Aorta (tissue), 5 donors: ENCODE measurements around the gene MYOT. TPM values are rescaled to one million over a fixed set of nuclear protein-coding genes. Genes with fewer than 3 reads are reported as not detected.

Source experiments
- ATAC-seq: fragments of 200-7000 bp; cut with Tn5 transposase; one replicate; pipeline ENCODE4 v1.9.1; 2022; ENCODE audit warnings: moderate library complexity; ENCODE audit not compliant: low FRiP score
- DNase-seq, 2 donors: peaks; one replicate each; pipeline ENCODE4 v3.0.0-alpha.2; 2020
- H3K27ac ChIP-seq, 2 donors: one replicate each; pipeline ENCODE4 v1.5.1; 2013; ENCODE audit warnings: low read length in 2 of 2, mild to moderate bottlenecking in 2 of 2, moderate library complexity in 2 of 2, control low read depth in 1 of 2, inconsistent platforms in 1 of 2, low read depth in 1 of 2
- H3K27me3 ChIP-seq, 2 donors: one replicate each; pipeline ENCODE4 v1.6.1; 2013; ENCODE audit warnings: control low read depth in 1 of 2, low read length in 1 of 2, mild to moderate bottlenecking in 1 of 2, moderate library complexity in 1 of 2; ENCODE audit not compliant: insufficient read depth in 2 of 2, control insufficient read depth in 1 of 2
- H3K36me3 ChIP-seq, 2 donors: one replicate each; pipeline ENCODE4 v1.6.1; 2013; ENCODE audit warnings: control low read depth in 1 of 2, low read length in 1 of 2, mild to moderate bottlenecking in 1 of 2; ENCODE audit not compliant: insufficient read depth in 2 of 2, control insufficient read depth in 1 of 2
- H3K4me1 ChIP-seq, 2 donors: one replicate each; pipeline ENCODE4 v1.6.1; 2013; ENCODE audit warnings: low read length in 2 of 2, control low read depth in 1 of 2, mild to moderate bottlenecking in 1 of 2, moderate library complexity in 1 of 2; ENCODE audit not compliant: insufficient read depth in 2 of 2, control insufficient read depth in 1 of 2
- H3K4me3 ChIP-seq, 2 donors: one replicate each; pipeline ENCODE4 v1.5.1; 2013; ENCODE audit warnings: low read length in 2 of 2, control low read depth in 1 of 2, mild to moderate bottlenecking in 1 of 2
- H3K9me3 ChIP-seq: one replicate; pipeline ENCODE4 v1.6.1; 2013; ENCODE audit warnings: mild to moderate bottlenecking, low read length; ENCODE audit not compliant: control insufficient read depth
- WGBS, 2 donors: extraction: QIAGEN DNeasy Blood & Tissue Kit; methylation state at CpG; one replicate each; pipeline ENCODE4 v1.1.7; 2013; 5-methylcytosine and 5-hydroxymethylcytosine counted together
- intact Hi-C, 2 donors: fragments of 100-400 bp; cut with DNase I; formaldehyde crosslinking; loops; one replicate each; pipeline versions ENCODE4 v1.14.2 to v1.15.0; 2022
- polyA plus RNA-seq, 2 donors: library from polyadenylated mRNA; stranded (reverse); fragments of 200-250 nt; gene quantifications; one replicate each; pipeline ENCODE4 v1.2.3, GENCODE V29; 2013
- total RNA-seq, 2 donors: library from RNA; stranded (reverse); fragmentation: NEBNext Ultra II Directional; extraction: Animal tissue kit (Norgen Biotek cat#: 25700); gene quantifications; one replicate each; pipeline ENCODE4 v1.2.1, GENCODE V29; 2021
- donor health status: healthy with polysubstance abuse.
- donor health status: Bipolar disorder and iron deficiency.
- donor health status: DM: no; HTN: no; CAD: no.
- donor health status: DM: no; HTN: no; CAD: no.
- donor health status: DM: yes; HTN: yes; CAD: no.

The MYOT gene
- total and polyA plus RNA-seq, 4 donors = 0.26 to 7.1 (median 5.1) TPM

DNA sequence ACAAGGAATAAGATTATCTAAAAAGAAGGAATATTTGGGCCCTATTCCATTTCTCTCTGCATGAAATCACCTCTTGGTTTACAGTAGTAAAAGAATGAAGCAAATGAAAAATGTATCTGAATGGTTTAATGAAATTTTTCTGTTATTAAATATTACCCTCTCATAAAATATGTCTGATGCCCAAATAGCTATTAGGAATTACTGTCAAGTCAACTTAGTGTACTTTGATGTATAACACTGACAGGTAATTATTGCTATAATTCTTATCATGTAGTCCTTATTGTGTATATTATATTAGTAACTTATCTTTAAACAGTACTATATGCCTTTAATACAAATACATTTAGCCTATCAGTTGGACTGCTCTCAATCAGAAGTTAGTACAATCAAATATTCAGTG is 8.4 kb downstream of the MYOT start:
- Histone ChIP-seq H3K4me3 (no peak overlapping the region), H3K36me3 (no peaks in the 10 kb centered on the region)

DNA sequence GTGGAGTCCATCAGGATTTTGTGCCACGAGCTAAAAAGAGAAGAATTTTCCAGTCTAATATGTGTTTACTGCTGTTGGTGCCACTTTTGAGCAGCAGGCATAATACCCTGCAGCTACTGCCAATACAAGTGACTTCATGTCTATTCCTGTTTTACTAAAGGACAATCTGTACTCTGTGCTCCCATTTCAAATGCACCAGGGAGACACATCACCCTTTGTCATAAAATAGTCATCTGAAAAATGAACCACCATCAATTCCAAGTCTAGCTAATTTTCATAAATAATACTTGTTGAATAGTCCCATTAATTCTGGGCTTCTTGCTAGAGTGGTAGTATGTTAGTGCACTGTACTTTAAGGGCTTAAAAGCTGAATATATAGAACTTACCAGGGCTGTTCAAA is 12.7 kb downstream of the MYOT start:
- H3K27me3 ChIP-seq = no peaks in the 10 kb centered on the region
- no peak for ATAC-seq
- no peak for DNase-seq
- 3 to 7% methylated on average over 1 of the region's 1 CpG for WGBS, 2 donors
- intact Hi-C loops = loop anchor here in 1 of 2 donors (5.0 kb wide), 1 partner anchor 43 kb away; no protein-coding TSS in a partner anchor
- H3K36me3 ChIP-seq = no peaks in the 10 kb centered on the region
- H3K4me1 ChIP-seq = peaks cover 0 to 1% of the 10 kb centered on the region in 2 donors
- H3K27ac ChIP-seq = peak overlapping the region in 1 of 2 donors; percentile 67
- no peaks in the 10 kb centered on the region for H3K9me3 ChIP-seq
- H3K4me3 ChIP-seq = no peak overlapping the region

More for the DNA sequence above, 8.4 kb downstream of the MYOT start:
- Histone ChIP-seq H3K27ac (no peak overlapping the region), H3K4me1 (peaks cover 0 to 1% of the 10 kb centered on the region in 2 donors), H3K9me3 (no peaks in the 10 kb centered on the region), H3K27me3 (no peaks in the 10 kb centered on the region)
- no peak for DNase-seq
- intact Hi-C loops = no loop called here
- no peak for ATAC-seq

DNA sequence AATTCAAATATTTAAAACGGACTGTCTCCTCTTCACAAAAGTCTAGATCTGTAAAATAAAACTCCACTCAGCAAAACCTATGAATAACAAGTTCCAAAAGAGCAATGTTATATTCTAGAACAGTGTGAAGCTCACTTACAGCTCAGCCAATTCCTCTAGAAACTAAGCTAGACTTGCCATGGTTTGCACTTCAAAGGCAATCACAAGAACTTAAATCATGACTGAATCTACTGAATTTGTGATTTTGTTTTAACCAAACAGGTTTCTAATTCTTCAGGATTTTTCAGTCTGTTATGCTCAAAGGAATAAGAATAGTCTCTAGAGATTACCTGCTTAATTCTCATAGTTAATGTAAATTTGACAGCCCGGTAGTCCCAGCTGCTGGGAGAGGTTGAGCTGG is 20.2 kb downstream of the MYOT start:
- WGBS, 2 donors = 84 to 87% methylated on average over 2 of the region's 2 CpGs
- H3K4me1 ChIP-seq = peaks cover 0 to 2% of the 10 kb centered on the region in 2 donors
- H3K4me3 ChIP-seq = no peak overlapping the region
- intact Hi-C loops = loop anchor here in 1 of 2 donors (5.0 kb wide), 1 partner anchor 51 kb away; no protein-coding TSS in a partner anchor
- ATAC-seq = no peak
- no peaks in the 10 kb centered on the region for H3K9me3 ChIP-seq
- H3K27me3 ChIP-seq = no peaks in the 10 kb centered on the region
- DNase-seq = no peak
- H3K36me3 ChIP-seq = no peaks in the 10 kb centered on the region
- H3K27ac ChIP-seq = no peak overlapping the region

DNA sequence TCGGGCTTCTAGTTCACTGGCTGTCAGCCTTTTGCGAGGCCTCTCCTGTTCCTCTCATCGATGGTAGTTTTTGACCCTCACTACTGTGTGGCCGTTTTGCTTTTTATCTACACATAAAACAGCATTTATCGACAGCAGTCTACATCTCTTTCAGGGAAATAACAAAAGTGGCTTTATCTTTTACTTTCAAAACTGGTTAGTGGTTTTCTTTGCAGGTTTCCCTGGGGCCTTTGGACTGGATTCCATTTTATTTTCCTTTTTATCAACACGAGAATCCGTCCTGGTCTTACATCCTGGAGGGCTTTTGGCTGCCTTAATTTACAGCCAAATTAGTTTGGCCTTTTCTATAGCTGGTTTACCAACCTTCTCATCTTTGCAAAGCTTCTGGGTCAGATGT is 20.8 kb downstream of the MYOT start:
- Histone ChIP-seq H3K36me3 (no peaks in the 10 kb centered on the region), H3K27me3 (no peaks in the 10 kb centered on the region), H3K9me3 (no peaks in the 10 kb centered on the region), H3K4me1 (peaks cover 0 to 2% of the 10 kb centered on the region in 2 donors), H3K27ac (peak overlapping the region; percentile 69 to 91), H3K4me3 (no peak overlapping the region)
- WGBS, 2 donors = 45 to 47% methylated on average over 7 of the region's 7 CpGs
- no peak for DNase-seq
- no peak for ATAC-seq
- intact Hi-C loops = loop anchor here in 1 of 2 donors (5.0 kb wide), 1 partner anchor 51 kb away; no protein-coding TSS in a partner anchor

DNA sequence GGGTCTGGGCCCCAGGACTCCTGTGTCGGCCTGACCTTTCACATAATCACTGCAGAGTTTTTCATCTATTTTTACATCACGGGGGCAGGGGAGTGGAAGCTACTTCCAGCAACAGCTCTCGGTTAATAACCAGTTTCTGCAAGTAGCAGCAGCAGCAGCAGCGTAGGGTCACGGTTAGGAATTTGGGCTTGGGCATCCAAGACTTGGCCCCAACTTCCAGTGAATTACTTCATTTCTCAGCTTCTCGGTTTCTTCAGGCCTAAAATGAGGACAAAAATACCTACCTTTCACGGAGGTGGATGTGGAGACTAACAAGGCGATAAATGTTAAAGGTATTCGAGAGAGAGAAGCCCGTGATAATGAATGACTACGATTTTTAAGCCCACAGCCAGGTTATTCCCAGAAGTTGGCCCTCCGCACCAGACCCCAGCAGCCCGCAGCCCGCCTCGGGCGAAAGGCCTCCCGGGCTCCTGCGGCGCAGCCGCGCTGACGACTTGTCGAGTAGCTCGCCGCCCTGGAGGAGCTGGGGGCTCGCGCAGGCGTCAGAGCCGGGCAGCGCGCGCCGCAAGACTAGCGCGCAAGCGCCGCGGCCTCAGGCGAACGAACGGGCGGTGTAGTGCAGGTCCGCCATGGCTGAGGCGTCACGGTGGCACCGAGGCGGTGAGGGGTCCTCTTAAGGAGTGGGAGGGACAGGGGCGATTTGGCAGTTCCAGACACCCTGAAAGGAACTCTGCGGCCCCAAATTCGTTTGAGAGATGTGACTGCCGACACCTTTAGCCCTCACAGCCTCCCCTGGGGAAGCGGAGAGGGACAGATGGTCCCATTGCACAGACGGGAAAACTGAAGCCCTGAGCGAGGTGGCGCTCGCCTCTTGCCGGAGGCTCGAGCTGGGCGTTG is 21.5 kb downstream of the MYOT start, which contains the start of gene PKD2L2:
TSS of gene PKD2L2 (plus strand) at position 595 of the 897 bp plus-strand sequence. CDS start at position 630, 35 bp downstream.
- WGBS, 2 donors = 15% methylated on average over 59 of the region's 59 CpGs
- ATAC-seq (peak; percentile 96), DNase-seq (peak; percentile 92)
- Histone ChIP-seq H3K36me3 (no peaks in the 10 kb centered on the region), H3K4me1 (peaks cover 0 to 2% of the 10 kb centered on the region in 2 donors), H3K4me3 (peak within 1 kb of the TSS in 1 of 2 donors; percentile 33), H3K27ac (peak within 1 kb of the TSS; percentile 69 to 91), H3K27me3 (no peaks in the 10 kb centered on the region), H3K9me3 (no peaks in the 10 kb centered on the region)
- intact Hi-C loops = loop anchor here in 1 of 2 donors (5.0 kb wide), 1 partner anchor 52 kb away; no protein-coding TSS in a partner anchor

DNA sequence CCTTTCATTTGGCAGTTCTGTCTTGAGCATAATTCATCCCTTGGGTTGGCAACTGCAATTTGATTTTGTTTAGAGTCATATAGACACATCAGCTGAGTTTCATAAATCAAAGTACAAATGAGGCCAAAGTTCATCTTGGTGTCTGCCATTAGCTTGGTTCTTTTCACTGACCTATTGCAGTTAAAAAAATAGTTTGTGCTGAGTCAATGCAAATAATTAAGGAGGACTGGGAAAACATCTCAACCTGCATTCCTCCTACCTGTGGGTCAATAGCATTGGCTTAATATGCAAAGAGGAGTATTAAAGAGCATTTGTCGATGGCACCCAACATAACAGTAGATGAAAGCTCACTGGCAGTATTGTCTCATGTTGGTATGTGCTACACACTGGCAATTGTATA is 23.2 kb downstream of the MYOT start:
- H3K36me3 ChIP-seq = no peaks in the 10 kb centered on the region
- no peaks in the 10 kb centered on the region for H3K27me3 ChIP-seq
- peaks cover 0 to 2% of the 10 kb centered on the region in 2 donors for H3K4me1 ChIP-seq
- H3K4me3 ChIP-seq = no peak overlapping the region
- H3K27ac ChIP-seq = no peak overlapping the region
- 93 to 97% methylated on average over 1 of the region's 1 CpG for WGBS, 2 donors
- intact Hi-C loops = no loop called here
- no peaks in the 10 kb centered on the region for H3K9me3 ChIP-seq
- no peak for ATAC-seq
- no peak for DNase-seq

DNA sequence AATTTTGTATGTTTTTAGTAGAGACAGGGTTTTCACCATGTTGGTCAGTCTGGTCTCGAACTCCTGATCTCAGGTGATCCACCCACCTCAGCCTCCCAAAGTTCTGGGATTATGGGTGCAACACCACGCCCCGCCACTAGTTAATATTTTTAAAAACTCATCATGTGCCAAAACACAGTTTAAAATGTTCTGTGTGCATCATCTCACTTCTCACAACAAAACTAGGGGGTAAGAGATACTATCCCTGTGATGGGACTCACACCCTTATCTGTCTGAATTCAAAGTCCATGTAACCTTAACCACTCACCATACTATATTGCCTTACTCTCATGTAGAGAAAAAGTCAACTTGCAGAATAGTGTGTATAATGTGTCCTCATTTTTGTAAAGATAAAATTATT is 24.2 kb downstream of the MYOT start:
- Histone ChIP-seq H3K27ac (no peak overlapping the region), H3K9me3 (no peaks in the 10 kb centered on the region), H3K4me1 (peaks cover 0 to 2% of the 10 kb centered on the region in 2 donors), H3K36me3 (no peaks in the 10 kb centered on the region), H3K4me3 (no peak overlapping the region), H3K27me3 (no peaks in the 10 kb centered on the region)
- intact Hi-C loops = no loop called here
- ATAC-seq = no peak
- WGBS, 2 donors = 88% methylated on average over 3 of the region's 3 CpGs
- no peak for DNase-seq

DNA sequence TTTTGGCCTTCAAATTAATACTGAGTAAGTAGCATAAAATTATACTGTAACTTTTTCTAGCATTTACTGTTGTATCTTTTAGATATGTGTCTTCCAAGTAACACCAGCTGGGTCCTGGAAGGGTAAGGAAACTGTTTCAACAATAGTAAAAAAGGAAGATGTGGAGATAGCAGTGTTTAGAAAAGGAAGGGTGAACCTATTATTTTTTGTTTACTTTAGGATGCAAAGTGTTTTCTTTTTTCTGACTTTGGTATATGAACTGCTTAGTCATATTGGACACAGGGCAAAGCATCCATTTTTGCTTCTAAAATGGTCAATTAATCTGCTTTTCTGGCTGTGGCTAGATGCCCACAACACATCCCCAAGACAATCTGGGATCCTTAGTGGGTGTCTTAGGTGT is 26.9 kb downstream of the MYOT start:
- ATAC-seq = no peak
- H3K36me3 ChIP-seq = no peaks in the 10 kb centered on the region

DNA sequence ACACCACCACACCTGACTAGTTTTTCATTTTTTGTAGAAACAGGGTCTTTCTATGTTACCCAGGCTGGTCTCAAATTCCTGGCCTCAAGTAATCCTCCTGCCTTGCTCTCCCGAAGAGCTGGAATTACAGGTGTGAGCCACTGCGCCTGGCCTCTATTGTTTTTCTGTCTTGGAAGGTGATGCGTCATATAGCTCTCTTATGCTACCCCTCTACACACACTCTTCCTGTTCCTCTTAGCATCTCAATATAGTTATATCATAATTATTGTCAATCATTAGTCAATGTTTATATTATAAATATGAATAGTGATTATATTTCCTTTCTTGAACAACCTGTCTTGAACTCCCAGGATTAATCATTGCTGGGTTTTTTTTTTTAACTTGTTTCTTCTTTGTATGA is 28.9 kb downstream of the MYOT start:
- ATAC-seq (no peak), DNase-seq (no peak)
- no peaks in the 10 kb centered on the region for H3K27me3 ChIP-seq
- H3K4me1 ChIP-seq = no peaks in the 10 kb centered on the region
- intact Hi-C loops = no loop called here
- H3K36me3 ChIP-seq = no peaks in the 10 kb centered on the region
- no peak overlapping the region for H3K27ac ChIP-seq
- no peaks in the 10 kb centered on the region for H3K9me3 ChIP-seq
- WGBS, 2 donors = 92 to 97% methylated on average over 3 of the region's 3 CpGs
- H3K4me3 ChIP-seq = no peak overlapping the region

More for the DNA sequence above, 26.9 kb downstream of the MYOT start:
- H3K9me3 ChIP-seq = no peaks in the 10 kb centered on the region
- no peaks in the 10 kb centered on the region for H3K27me3 ChIP-seq
- DNase-seq = no peak
- H3K4me1 ChIP-seq = peaks cover 0 to 2% of the 10 kb centered on the region in 2 donors
- no peak overlapping the region for H3K4me3 ChIP-seq
- intact Hi-C loops = no loop called here
- no peak overlapping the region for H3K27ac ChIP-seq
